HL-60 (cell line): ENCODE data around the gene PPP1R36.

Experiments
- DNase-seq, 2 experiments: peaks; one replicate each; pipeline ENCODE4 v3.0.0-alpha.2; 2010 to 2020; ENCODE audit warnings: low read depth in 1 of 2, low spot score in 1 of 2
- H3K27ac ChIP-seq: fragments of 250-450 bp; sonication (Bioruptor Pico); replicated peaks from 2 replicates; pipeline ENCODE4 v1.5.1; 2020; ENCODE audit warnings: mild to moderate bottlenecking, moderate library complexity
- H3K27me3 ChIP-seq: fragments of 250-450 bp; sonication (Bioruptor Pico); 2 replicates; pipeline ENCODE4 v1.5.1; 2021; ENCODE audit warnings: mild to moderate bottlenecking, moderate library complexity; ENCODE audit not compliant: insufficient read depth, poor library complexity, severe bottlenecking
- H3K4me3 ChIP-seq: replicated peaks from 2 replicates; pipeline ENCODE4 v1.5.1; 2011; ENCODE audit warnings: mild to moderate bottlenecking, control low read depth, low read length; ENCODE audit not compliant: insufficient read depth
- GABPA ChIP-seq: IDR thresholded peaks from 2 replicates; pipeline ENCODE4 v1.6.1; 2012; ENCODE audit warnings: low read depth
- POLR2AphosphoS5 ChIP-seq: IDR thresholded peaks from 2 replicates; pipeline ENCODE4 v1.6.1; 2012; ENCODE audit warnings: low read depth
- SPI1 ChIP-seq: IDR thresholded peaks from 2 replicates; pipeline ENCODE4 v1.6.1; 2012; ENCODE audit warnings: low read depth, mild to moderate bottlenecking, borderline replicate concordance
- TF ChIP-seq, protein P1 (sequence below): IDR thresholded peaks from 2 replicates; pipeline ENCODE4 v1.6.1; 2012; ENCODE audit warnings: low read depth; ENCODE audit not compliant: insufficient replicate concordance
- TF ChIP-seq, protein P2 (sequence below): IDR thresholded peaks from one replicate; pipeline ENCODE4 v1.5.1; 2011; ENCODE audit warnings: low read length, control low read depth, inconsistent platforms; ENCODE audit not compliant: insufficient read depth

The PPP1R36 gene

DNA sequence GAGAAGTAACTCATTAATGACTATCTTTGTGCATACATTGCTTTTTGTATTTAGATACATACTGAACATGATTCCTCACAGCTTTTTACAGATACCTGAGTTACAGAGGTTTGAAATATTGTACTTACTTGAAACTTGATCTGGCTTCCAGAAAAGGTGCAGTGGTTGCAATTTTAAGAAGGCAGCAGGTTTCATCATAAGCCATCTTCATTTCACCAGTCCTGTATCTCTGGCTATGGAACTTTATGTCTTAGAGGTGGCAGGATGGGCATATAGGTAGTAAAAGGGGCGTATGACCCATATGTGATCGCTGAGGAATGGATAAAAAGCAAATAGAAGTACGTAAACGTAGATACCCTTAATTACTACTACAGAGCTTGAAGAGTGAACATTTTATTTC is 31.5 kb upstream of the PPP1R36 start:
- H3K27ac ChIP-seq = no peak overlapping the region
- no peak for TF ChIP-seq POLR2AphosphoS5
- TF ChIP-seq, protein P1, sequence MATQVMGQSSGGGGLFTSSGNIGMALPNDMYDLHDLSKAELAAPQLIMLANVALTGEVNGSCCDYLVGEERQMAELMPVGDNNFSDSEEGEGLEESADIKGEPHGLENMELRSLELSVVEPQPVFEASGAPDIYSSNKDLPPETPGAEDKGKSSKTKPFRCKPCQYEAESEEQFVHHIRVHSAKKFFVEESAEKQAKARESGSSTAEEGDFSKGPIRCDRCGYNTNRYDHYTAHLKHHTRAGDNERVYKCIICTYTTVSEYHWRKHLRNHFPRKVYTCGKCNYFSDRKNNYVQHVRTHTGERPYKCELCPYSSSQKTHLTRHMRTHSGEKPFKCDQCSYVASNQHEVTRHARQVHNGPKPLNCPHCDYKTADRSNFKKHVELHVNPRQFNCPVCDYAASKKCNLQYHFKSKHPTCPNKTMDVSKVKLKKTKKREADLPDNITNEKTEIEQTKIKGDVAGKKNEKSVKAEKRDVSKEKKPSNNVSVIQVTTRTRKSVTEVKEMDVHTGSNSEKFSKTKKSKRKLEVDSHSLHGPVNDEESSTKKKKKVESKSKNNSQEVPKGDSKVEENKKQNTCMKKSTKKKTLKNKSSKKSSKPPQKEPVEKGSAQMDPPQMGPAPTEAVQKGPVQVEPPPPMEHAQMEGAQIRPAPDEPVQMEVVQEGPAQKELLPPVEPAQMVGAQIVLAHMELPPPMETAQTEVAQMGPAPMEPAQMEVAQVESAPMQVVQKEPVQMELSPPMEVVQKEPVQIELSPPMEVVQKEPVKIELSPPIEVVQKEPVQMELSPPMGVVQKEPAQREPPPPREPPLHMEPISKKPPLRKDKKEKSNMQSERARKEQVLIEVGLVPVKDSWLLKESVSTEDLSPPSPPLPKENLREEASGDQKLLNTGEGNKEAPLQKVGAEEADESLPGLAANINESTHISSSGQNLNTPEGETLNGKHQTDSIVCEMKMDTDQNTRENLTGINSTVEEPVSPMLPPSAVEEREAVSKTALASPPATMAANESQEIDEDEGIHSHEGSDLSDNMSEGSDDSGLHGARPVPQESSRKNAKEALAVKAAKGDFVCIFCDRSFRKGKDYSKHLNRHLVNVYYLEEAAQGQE = no peak
- no peak for TF ChIP-seq GABPA
- TF ChIP-seq, protein P2, sequence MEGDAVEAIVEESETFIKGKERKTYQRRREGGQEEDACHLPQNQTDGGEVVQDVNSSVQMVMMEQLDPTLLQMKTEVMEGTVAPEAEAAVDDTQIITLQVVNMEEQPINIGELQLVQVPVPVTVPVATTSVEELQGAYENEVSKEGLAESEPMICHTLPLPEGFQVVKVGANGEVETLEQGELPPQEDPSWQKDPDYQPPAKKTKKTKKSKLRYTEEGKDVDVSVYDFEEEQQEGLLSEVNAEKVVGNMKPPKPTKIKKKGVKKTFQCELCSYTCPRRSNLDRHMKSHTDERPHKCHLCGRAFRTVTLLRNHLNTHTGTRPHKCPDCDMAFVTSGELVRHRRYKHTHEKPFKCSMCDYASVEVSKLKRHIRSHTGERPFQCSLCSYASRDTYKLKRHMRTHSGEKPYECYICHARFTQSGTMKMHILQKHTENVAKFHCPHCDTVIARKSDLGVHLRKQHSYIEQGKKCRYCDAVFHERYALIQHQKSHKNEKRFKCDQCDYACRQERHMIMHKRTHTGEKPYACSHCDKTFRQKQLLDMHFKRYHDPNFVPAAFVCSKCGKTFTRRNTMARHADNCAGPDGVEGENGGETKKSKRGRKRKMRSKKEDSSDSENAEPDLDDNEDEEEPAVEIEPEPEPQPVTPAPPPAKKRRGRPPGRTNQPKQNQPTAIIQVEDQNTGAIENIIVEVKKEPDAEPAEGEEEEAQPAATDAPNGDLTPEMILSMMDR = no peak
- TF ChIP-seq SPI1 = no peak
- no peak for DNase-seq
- H3K4me3 ChIP-seq = no peak overlapping the region
- H3K27me3 ChIP-seq = no peaks in the 10 kb centered on the region

- no peak for DNase-seq
- H3K27ac ChIP-seq = no peak overlapping the region
- TF ChIP-seq POLR2AphosphoS5 (no peak), GABPA (no peak), SPI1 (no peak)
- TF ChIP-seq, protein P1 = no peak
- TF ChIP-seq, protein P2 = no peak
- no peak overlapping the region for H3K4me3 ChIP-seq
- H3K27me3 ChIP-seq = no peaks in the 10 kb centered on the region
Observed at GRCh38 chr14:64520699-64521098, 29.1 kb upstream of the PPP1R36 start.

DNA sequence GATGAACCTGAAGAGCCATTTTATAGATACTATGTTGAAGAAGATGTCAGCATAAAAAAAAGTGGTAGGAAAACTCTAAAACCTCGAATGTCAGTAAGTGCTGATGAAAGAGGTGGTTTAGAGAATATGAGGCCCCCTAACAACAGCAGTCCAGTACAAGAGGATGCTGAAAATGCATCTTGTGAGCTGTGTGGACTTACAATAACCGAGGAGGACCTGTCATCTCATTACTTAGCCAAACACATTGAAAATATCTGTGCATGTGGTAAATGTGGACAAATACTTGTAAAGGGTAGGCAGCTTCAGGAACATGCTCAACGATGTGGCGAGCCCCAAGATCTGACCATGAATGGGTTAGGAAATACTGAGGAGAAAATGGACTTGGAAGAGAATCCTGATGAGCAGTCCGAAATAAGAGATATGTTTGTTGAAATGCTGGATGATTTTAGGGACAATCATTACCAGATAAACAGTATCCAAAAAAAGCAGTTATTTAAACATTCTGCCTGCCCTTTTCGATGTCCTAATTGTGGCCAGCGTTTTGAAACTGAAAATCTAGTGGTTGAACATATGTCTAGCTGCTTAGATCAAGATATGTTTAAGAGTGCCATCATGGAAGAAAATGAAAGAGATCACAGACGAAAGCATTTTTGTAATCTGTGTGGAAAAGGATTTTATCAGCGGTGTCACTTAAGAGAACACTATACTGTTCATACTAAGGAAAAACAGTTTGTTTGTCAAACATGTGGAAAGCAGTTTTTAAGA is 27.0 kb upstream of the PPP1R36 start:
- no peaks in the 10 kb centered on the region for H3K27me3 ChIP-seq
- DNase-seq = no peak
- no peak overlapping the region for H3K27ac ChIP-seq
- no peak overlapping the region for H3K4me3 ChIP-seq
- TF ChIP-seq, protein P2 = no peak
- no peak for TF ChIP-seq SPI1
- TF ChIP-seq POLR2AphosphoS5 = no peak
- no peak for TF ChIP-seq GABPA
- TF ChIP-seq, protein P1 = no peak
